Kidney epithelial cell (primary cell): ENCODE measurements around the gene PPP1R16B. TPM values are rescaled to one million over a fixed set of nuclear protein-coding genes. Genes with fewer than 3 reads are reported as not detected.

Source experiments
- DNase-seq: peaks from one replicate; pipeline ENCODE4 v3.0.0-alpha.2; 2010; ENCODE audit warnings: low read depth
- H3K27me3 ChIP-seq: 2 replicates; pipeline ENCODE4 v1.6.0; 2011; ENCODE audit warnings: low read length; ENCODE audit not compliant: control insufficient read depth, insufficient read depth
- H3K36me3 ChIP-seq: 2 replicates; pipeline ENCODE4 v1.5.1; 2011; ENCODE audit warnings: low read length; ENCODE audit not compliant: control insufficient read depth, insufficient read depth
- H3K4me3 ChIP-seq: 2 replicates; pipeline ENCODE4 v1.5.1; 2011; ENCODE audit warnings: low read depth, mild to moderate bottlenecking, control low read depth, low read length
- total RNA-seq: library from RNA; depleted of rRNA; stranded (reverse); fragments of >200 nt; gene quantifications from 2 replicates; pipeline ENCODE4 v1.2.3, GENCODE V29; 2015
- TF ChIP-seq, protein P1 (sequence below): IDR thresholded peaks from 2 replicates; pipeline ENCODE4 v1.5.1; 2011; ENCODE audit warnings: mild to moderate bottlenecking, moderate library complexity, low read length, control low read depth, inconsistent platforms; ENCODE audit not compliant: insufficient read depth, poor library complexity, severe bottlenecking

Gene PPP1R16B
- total RNA-seq, 1 donor from 2014 or later = 0.13 TPM

DNA sequence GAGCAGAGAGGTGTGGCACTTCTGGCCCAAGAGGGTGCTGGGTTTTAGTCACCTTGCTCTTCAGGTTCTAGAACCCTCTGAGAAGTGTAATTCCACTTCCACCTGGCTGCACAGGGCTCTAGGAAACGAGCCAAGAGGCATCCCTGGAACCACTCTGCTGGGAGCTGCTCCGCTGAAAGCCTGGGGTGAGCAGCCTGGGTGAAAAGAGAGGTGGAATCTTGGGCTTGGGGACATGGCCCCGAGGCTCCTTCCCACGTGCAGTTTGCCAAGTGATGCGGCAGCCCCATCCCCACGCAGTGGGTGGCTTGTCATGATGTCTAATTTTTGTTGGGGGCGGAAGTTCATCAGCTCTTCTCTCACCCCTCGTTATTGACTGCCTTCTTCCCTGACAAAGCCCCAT lies 32.8 kb downstream of the PPP1R16B start:
- no peaks in the 10 kb centered on the region for H3K36me3 ChIP-seq
- no peak for DNase-seq
- TF ChIP-seq, protein P1, sequence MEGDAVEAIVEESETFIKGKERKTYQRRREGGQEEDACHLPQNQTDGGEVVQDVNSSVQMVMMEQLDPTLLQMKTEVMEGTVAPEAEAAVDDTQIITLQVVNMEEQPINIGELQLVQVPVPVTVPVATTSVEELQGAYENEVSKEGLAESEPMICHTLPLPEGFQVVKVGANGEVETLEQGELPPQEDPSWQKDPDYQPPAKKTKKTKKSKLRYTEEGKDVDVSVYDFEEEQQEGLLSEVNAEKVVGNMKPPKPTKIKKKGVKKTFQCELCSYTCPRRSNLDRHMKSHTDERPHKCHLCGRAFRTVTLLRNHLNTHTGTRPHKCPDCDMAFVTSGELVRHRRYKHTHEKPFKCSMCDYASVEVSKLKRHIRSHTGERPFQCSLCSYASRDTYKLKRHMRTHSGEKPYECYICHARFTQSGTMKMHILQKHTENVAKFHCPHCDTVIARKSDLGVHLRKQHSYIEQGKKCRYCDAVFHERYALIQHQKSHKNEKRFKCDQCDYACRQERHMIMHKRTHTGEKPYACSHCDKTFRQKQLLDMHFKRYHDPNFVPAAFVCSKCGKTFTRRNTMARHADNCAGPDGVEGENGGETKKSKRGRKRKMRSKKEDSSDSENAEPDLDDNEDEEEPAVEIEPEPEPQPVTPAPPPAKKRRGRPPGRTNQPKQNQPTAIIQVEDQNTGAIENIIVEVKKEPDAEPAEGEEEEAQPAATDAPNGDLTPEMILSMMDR = no peak

DNA sequence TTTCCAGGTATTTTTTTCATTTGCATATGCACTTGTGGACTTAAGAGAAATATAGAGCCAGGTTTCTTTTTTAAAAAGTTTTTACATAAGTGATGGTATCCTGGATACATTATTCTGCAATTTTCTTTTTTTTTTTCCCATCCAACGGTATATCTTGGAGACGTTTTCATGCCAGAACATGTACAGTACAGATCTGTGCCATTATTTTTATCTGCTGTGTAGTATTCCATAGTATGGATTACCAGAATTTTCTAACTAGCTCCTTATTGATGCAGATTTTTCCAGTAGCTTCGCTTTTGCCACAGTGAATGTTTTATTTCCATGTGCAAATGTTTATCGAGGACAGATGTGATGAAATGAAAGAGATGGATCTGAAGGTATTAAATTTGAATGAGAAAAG lies 34.1 kb downstream of the PPP1R16B start:
- Histone ChIP-seq H3K27me3 (peaks cover 4% of the 10 kb centered on the region), H3K36me3 (no peaks in the 10 kb centered on the region), H3K4me3 (no peak overlapping the region)
- no peak for DNase-seq
- TF ChIP-seq, protein P1 = no peak

More for the DNA sequence above, 32.8 kb downstream of the PPP1R16B start:
- H3K4me3 ChIP-seq = no peak overlapping the region
- H3K27me3 ChIP-seq = peaks cover 4% of the 10 kb centered on the region

DNA sequence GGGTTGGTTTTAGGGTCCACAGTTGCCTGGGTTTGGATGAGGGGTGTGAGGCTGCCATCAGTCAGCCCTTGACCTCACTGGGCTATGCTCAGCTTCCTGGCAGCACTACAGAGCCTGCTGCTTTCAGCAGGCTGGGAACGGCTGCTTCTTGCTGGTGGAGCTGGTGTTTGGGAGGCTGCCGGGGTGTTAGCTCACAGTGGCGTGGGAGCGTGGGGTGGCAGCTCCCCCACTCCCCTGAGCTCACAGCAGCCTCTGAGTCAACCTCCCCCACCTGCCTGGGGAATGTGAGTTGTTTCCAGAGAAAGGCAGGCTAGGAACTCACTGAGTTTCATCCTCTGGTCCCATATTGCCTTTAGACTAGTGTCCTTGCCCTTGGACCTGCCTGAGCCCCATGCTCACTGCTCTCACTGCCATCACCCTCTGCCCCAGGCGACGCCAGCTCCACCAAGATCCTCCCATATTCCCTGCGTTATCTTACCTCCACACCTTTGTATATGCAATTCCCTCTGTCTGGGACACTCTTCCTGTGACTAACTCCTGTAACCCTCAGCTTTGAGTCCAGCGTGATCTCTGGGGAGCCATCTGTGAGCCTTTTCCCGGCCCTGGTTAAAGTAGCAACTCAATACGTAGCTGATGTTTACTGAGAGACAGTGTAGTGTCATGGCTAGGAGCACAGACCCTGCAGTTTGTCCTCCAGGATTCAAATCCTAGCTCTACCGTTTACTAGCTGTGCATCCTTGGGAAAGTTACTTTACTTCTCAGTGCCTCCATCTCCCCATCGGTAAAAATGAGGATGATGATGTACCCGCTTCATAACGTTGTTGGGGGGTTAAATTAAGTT lies 34.8 kb downstream of the PPP1R16B start:
- H3K4me3 ChIP-seq = no peak overlapping the region
- no peak for DNase-seq
- peaks cover 4% of the 10 kb centered on the region for H3K27me3 ChIP-seq
- TF ChIP-seq, protein P1 = no peak
- H3K36me3 ChIP-seq = no peaks in the 10 kb centered on the region

DNA sequence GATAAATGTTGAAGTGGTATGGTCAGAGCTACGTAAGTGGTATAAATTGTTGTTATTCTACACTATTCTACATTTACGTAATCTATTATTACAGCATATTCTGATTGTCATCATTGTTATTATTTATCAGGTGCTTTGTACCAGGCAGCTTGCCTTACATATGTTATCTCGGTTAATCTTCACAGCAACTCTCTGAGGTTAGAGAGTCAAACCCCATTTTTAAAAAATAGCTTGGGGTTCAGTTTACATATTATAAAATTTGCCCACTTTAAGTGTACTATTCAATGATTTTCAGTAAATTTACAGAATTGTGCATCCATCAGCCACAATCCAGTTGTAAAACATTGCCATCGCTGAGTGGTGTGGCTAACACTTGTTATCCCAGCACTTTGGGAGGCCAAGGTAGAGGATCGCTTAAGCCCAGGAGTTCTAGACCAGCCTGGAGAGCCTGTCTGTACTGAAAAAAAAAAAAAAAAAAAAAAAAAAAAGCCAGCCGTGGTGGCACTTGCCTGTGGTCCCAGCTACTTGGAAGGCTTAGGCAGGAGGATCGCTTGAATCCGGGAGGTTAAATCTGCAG lies 35.5 kb downstream of the PPP1R16B start:
- DNase-seq = no peak
- H3K27me3 ChIP-seq = peaks cover 4% of the 10 kb centered on the region
- TF ChIP-seq, protein P1 = no peak
- H3K36me3 ChIP-seq = no peaks in the 10 kb centered on the region
- H3K4me3 ChIP-seq = no peak overlapping the region

GRCh38 chr20:38841570-38841969 lies 36.1 kb downstream of the PPP1R16B start:
- TF ChIP-seq, protein P1 = no peak
- no peak for DNase-seq
- H3K27me3 ChIP-seq = peaks cover 4% of the 10 kb centered on the region
- no peak overlapping the region for H3K4me3 ChIP-seq
- H3K36me3 ChIP-seq = no peaks in the 10 kb centered on the region
